Measurements from ENCODE around the gene PTGES.

Gene PTGES

DNA sequence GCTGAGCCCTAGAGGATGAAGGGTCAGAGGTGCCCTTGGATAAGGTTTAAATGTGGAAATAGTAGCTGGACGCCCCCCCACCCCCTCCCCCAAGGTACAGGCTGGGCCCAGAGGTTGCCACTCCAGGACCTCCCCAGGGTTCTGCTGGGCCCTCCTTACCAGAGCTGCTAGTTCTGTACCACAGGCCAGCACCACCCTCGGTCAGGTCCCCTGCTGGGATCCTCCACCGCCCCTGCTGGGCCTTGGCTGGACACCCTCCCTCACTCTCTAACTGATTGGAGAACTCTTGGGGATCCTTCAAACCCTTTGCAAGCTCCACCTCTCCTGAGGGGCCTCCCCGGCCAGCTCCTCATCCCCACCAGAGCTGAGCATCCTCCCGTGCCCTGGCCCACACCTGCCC is 34.9 kb downstream of the PTGES start:
- no peak for DNase-seq (ENCODE audit: low read depth)

DNA sequence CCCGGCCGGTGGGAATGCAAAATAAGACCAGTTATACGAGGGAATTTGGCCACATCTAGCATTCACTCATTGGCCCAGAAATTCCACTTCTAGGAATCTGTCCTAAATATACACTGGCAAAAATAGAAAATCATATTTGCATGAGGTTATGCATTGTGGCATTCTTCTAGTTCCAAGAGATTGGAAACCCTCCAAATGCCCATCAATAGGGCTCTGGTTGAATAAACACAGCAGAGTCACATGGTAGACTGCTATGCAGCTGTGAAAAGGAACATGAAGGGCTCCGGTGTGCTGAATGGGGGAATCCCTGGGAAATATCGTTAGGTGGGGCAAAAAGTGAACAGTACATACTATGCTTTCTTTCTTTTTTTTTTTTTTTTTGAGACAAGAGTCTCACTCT is 36.8 kb downstream of the PTGES start:
- DNase-seq (ENCODE audit: low read depth): no peak

DNA sequence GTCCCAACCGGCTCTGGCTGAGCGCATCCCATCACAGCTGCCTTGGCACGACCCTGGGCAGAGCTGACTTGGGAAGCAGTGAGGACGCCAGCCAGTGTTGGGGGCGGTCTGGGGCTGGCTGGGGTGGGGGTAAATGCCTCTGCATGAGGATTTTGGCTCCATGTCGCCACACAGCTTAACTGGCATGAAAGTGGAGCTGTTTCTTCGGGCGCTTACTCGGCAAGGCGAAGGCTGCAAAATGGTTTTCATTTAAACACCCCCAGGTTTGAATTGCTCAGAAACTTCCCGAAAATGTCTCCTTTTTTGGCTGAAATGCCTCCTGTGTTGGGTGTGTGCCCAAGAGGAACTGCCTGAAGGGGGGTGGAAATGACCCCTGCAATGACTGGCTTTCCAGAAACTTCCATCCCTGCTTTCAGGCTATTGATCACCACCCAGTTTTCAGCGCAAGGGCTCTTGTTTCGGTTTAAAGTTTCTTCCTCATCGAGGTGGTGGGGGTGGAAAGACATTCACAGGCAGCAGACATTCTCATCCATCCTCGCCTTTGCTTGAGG is 38.3 kb downstream of the PTGES start:
- no peak for DNase-seq (ENCODE audit: low read depth)

DNA sequence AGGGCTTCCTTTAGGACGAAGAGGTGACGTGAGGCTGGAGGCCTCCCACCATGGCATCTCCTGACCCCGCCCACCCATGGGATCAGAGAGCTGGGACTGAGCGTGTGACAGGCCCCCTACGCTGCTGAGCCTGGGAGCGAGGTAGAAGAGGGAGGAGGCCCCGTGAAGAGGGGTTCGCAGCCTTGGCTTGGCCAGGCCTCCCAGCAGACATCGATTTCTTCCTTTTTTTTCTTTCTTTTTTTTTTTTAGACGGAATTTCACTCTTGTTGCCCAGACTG is 39.5 kb downstream of the PTGES start:
- no peak for DNase-seq (ENCODE audit: low read depth)

DNA sequence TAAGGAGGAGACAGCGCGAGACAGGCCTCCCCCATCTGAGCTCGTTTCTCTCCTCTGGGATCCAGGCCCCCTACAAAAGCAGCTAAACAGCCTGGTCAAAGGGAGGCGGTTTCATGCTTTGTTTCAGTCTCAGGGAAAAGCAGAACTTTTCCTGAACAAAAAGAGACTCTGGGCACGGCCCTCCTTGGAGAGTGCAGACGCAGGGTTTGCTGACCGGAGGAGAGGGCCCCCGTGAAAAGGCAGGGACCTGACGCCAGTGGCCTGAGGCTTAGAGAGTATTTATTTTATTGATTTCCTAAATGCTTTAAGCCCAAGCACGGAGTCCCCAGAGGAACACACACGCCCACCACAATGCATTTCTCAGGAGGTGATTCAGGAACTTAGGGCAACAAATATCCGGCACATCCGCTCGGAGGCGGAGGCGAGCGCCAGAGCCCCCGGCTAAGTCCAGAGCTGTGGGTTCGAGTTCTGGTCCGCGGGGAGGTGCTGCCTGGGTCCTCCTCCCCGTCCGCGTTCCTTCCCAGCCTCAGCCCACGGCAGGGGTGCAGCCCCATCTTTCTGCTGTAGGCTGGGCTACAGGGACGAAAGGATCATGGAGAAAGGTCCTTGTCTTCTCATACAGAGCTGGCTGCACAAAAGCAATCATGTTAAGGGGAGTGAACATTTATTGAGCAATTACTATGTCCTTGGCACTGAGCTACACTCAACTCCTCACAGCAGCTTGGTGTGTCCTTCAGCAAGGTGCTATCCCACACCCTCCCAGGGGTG is 40.0 kb downstream of the PTGES start:
- DNase-seq (ENCODE audit: low read depth): no peak

DNA sequence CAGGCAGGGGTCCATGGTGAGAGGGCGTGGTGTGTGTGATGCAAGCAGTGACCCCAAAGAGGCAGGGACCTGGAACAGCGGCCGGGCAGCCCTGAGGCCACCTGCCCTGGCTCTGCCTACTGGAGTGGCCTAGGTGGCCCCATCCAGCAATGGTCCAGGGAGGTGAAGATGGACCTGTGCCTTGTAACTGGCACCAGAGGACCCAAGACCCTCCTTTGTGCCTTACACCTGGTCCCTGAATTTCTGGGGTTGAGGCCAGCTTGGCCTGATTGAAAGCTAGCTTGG is 42.7 kb downstream of the PTGES start:
- no peak for DNase-seq (ENCODE audit: low read depth)

DNA sequence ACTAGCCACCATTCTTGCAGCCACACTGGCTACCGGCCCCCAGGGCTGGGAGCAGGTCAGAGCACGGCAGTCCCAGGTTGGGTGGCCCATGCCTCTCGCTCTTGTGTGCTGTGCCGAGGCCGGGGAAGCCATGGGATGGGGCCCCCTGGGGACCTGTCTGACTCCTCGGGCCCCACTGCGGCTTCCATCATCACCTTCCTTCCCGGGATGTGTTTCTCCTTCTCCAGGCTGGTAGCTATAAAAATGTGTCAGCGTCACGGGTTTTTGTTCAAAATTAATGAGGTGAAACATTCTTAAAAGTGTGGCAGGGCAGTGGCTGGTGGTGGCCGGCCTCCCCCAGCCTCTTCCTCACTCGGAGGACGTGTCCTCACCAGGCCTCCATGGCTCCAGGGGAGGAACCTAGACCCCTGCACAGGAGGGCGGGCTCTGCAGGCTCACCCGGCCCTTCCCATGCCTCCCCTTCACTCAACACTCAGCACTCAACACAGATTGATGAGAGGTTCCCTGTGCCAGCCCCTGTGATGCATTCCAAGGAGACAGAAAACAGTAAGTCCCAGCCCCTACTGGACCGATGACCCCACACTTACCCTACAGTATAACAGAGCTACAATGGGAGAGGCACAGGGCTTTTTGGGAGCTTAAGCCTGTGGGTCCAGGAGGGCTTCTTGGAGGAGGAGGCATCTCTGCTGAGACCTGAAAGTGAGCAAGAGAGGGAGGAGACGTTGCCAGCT is 43.2 kb downstream of the PTGES start:
- no peak for DNase-seq (ENCODE audit: low read depth)

DNA sequence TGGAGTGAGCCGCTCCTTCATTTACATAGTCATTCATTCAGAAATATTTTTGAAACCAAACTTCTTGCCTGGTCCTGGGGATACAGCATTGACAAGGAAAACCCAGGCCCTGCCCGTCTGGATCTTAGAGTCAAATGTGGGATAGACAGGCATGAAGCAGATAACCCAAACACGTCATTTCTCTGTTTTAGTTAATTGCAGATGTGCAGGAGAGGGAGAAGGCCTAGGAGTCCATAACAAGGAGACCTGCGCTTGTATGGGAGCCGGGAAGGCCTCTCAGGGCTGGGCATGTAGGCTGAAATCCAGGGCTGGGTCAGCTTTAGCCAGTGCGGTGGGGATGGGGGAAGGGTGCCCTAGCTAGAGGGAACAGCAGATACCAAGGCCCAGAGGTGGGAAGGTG is 44.0 kb downstream of the PTGES start:
- no peak for DNase-seq (ENCODE audit: low read depth)

DNA sequence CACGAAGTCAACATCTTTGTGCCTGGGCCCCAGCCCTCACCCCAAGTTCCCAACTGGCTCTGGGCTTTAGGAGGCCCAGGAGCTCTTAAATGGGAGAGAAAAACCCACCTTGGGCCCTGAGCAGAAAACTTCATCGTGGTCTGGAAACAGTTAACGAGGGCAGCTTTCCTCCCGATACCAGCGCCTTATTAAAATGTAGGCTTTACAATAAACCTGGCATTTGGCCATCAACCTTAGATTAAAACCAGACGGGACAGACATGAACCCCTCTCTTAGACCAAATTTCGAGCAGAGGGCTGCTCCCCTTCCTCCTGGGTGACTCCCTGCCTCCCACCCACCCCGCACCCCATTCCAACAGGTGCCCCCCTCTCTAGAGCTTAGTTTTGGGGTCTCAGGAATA is 48.0 kb downstream of the PTGES start:
- DNase-seq (ENCODE audit: low read depth): no peak

DNA sequence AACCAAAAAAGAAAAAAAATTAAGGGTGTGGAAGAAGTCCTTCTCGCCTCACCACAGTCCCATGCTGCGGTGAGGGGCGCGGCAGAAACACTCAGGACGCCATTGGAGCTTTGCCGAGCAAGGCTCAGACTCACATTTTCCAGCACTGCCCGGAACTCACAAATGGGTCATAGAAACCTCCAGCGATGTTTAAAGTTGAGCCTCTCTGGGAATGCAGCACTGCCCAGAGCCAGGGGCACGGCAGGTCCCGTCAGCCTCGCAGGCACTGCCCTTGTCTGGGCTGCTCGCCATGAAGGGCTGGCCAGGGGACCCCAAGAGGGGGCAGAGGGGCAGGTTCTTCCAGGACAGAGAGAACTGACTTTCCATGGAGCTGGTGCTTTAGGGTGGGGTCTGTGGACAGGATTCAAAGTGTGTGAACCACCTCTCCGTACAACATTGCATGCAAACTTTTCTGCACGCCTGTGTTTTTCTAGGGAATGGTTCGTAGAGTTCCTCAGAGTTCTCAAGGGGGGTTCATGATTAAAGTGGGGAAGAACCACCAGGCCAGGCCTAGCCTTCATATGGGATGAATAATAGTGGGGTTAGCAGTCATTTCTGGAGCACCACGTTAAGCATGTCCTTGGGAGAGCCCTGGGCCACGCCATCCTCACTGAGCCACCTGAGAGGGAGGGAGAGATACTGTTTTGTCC is 49.0 kb downstream of the PTGES start:
- DNase-seq (ENCODE audit: low read depth): no peak

DNA sequence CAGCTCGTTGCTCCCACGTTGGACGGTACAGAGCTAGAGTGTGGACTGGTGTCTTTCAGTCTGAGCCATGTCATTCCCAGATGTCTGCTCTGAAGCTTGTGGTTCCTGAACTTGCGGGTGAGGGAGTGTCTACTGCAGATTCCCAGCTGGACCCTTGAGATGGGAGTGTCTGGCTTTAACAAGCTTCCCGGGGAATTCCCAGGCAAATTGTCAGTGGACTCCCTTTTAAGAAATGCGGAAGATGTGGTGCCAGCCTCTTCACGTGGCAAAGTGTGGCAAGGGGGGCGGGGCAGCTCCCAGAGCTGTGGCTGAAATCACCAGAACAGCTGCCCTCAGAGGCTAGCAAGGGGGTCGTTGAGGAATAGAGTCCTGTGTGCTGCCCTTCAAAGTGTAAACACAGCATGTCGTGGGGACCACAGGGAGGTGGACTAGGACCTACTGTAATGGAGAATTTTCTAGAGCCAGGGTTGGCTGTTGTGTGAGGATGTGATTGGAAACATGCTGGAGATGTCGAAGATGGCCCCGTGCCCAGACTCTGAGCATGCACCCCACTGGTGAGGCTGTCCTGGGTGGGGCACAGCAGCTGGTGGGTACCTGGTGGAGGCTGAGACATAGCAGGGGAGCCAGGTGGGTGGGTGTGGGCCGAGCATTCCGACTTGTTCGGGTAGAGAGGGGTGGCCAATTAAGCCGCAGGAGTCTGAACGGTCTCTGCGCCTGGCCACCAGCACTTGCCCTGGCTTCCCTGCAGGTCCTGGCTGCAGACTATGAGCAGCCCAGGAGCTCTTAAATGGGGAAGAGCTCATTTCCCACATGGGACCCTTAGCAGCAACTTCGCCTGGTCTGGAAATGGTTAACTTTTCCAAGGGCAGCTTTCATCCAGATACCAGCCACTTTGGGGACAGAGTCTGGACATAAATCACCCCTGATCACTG is 50.0 kb downstream of the PTGES start:
- DNase-seq (ENCODE audit: low read depth): no peak

DNA sequence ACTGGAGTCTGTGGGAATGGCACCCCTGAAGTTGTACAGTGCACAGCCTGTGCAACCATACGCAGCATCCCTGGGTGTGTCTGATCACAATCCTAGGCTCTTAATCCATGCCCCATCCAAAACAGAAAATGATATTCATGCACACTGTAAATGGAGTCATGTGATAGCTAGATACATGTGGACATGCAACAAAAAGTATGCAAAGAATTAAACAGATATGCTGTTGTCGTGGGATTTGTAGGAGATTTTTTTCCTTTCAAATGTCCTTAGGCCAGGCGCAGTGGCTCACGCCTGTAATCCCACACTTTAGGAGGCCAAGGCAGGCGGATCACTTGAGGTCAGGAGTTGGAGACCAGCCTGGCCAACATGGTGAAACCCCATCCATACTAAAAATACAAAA is 51.3 kb downstream of the PTGES start:
- DNase-seq (ENCODE audit: low read depth): no peak

DNA sequence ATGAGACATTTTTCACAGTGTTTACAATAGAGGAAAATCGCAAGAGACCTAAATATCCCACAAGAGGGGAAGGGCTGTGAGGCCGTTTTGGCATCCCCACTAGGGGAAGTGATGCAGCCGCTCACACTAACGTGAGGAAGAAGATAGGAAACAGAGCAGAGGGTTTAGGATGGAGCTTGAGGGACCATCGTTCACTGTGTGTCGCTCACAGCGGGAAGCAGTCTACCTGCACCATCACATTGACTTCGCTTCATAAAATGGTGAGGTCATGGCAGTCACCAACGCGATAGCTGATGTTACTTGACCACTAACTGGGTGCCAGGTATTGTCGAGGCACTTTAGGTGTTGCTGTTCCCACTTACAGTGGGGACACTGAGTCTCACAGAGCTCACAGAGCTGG is 51.8 kb downstream of the PTGES start:
- no peak for DNase-seq (ENCODE audit: low read depth)

DNA sequence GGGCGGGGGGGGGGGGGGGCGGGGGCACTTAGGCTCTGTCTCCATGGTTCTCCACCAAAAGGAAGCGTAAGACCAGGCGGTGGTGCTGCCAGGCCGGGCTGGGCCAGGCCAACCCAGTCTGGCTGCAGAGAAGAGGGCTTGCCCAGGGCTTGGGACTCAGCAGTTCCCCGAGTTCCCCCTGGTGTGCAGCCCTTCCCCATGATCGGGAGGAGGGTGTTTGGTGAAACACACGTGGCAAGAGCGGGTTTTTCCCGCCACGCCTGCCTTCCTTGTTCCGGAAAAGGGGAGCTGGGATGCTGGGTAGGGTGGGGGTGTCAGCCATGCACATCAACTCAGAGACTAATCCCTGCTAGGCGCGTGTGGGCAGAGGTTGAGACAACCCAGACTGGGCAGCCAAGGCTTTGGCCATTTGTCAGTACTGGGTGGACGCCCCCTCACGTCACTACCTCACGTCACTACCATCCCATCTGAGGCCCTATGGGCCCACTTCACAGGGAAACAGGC is 54.5 kb downstream of the PTGES start:
- DNase-seq (ENCODE audit: low read depth): no peak

DNA sequence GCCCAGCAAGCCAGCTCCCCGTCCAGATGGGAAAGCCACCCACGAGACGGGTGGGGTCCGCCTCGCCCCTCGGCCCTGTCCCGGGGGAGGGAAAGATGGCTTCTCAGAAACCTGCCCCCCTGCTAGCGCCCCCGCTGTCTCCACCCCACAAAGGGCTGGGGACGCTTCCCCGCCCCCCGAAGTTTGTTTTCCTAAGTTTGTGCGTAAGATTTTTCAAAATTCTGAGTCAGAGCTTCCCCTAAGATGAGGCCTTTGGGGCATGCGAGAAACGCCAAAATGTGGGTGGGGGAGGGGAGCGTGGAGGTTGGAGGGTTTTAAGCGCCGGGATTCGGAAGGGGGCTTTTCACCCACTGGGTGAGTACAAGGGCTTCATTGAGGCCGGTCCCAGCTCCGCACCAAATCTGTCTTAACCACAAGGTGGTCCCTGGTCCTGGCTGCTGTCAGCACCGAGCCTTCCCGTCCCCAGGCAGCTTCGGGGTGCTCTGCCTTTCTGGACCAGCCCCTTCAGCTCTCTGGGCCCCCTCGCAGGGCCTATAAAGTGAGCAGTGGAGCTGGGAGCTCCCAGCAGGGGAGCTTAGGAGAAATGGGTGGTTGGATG is 55.1 kb downstream of the PTGES start:
- peak; percentile 51 for DNase-seq (ENCODE audit: low read depth)

DNA sequence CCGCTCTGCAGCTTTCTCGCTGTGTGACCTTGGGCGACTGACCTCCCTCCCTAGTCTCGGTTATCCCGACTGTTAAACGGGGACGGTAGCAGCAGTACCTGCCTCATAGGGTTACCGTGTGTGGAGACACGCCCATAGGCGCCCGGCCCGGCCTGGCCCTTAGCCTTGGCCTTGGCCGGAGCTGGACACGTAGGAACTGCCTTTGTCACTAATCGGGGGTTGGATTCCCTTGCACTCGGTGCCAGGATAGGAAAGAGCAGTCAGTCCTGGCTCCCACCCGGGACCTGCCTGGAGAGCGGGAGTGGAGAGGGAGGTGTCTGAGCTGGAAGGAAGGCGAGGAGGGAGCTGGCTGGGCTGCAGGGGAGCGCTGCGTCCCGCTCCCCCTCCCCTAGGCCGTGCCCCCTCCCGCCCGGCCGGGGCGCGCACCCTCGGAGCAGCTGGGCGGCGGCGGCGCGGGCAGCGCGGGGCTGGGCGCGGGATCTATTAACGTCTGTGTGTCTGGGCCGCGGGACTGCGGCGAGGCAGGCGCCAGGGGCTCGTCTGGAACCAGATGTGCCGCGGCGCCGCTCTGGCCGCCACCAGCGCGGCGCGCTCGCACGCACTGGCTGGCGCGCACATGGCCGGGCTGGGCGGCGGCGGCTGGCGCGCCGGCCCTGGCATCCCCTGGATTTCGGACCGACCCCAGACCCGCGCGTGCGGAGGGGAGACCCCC is 55.7 kb downstream of the PTGES start:
- DNase-seq (ENCODE audit: low read depth): no peak

DNA sequence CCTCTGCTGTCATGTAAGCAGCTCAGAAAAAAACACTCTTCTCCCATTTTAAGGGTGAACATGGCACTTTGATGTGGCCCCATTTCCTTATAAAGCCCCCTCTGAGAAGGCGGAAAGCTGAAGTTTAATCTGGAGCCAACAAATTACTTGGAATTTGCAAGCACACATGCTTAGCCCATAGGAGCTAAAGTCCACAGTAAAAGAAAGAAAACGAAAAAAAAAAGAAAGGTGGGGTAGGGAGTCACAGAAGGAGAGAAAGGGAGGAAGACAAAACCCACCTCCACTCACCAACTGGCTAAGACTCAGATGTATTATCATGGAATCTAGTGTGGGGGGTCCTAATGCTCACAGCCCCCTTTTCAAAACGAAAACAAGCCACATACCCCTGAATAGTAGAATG is 57.0 kb downstream of the PTGES start:
- DNase-seq (ENCODE audit: low read depth): no peak

DNA sequence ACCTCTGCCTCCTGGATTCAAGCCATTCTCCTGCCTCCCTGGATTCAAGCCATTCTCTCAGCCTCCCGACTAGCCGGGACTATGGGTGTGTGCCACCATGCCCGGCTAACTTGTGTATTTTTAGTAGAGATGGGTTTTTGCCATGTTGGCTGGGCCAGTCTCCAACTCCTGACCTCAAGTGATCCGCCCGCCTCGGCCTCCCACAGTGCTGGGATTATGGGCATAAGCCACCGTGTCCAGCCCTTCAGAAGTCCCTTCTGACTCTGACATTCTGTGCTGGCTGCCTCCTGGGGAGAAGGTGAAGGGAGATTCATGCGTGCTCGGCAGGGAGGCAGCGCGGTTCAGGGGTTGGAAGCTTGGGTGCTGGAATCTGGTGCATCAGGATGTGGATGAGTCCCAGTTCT is 58.6 kb downstream of the PTGES start:
- no peak for DNase-seq (ENCODE audit: low read depth)

DNA sequence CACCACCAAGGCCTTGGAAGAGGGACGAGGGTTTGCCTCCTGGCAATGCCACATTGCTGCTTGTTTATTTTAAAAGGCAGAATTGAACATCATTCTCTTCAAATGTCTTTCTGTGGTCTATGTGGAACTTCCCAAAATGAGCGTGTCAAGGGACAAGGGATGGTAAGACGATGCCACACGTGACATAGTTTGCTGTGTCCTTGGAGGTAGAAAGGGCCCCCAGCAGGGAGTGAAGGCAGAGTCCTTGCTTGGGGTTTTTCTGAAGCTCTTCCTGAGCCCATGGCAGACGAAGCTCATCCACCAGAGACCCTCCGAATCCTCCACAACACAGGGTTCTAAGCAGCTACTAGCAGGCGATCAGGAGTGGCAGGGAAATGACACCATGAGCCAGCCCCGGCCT is 59.1 kb downstream of the PTGES start:
- DNase-seq (ENCODE audit: low read depth): no peak

DNA sequence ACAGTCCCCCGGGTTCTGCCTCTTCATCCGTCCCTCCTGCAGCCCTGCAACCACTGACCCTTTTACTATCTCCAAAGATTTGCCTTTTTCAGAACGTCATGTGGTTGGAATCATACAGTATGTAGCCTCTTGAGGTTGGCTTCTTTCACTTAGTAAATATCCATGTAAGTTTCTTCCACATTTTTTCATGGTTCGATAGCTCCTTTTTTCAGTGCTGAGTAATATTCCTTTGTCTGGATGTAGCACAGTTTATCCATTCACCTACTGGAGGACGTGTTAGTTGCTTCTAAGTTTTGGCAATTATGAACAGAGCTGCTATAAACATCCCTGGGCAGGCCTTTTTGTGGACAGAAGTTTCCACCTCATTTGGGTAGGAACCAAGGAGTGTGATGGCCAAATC is 60.3 kb downstream of the PTGES start:
- no peak for DNase-seq (ENCODE audit: low read depth)

Data from activated T-cell treated with anti-CD3 and anti-CD28 coated beads for 24 hours (primary cell).